ENCODE results near the gene CTR9. TPM values are rescaled to one million over a fixed set of nuclear protein-coding genes. Genes with fewer than 3 reads are reported as not detected.

The CTR9 gene
- polyA plus RNA-seq, 1 of the 3 experiments (the other 2 are of a cell fraction) = 10.1 TPM

- Histone ChIP-seq H3K9ac (no peak overlapping the region), H3K4me1 (ENCODE audit: control insufficient read depth in 1 of 2, insufficient read depth in 2 of 2, low read depth in 1 of 2, low read length in 1 of 2) (no peaks in the 10 kb centered on the region; a peak in 2 of 4 replicates), H3K27ac (ENCODE audit: low read depth in 2 of 2, low read length in 1 of 2) (no peak overlapping the region), H3K4me3 (ENCODE audit: low read depth in 2 of 2, low read length in 1 of 2) (no peak overlapping the region), H2AFZ (ENCODE audit: low read depth) (no peak overlapping the region), H3K9me3 (no peaks in the 10 kb centered on the region), H3F3A (replicated peaks; ENCODE audit: insufficient read depth) (peaks cover 2% of the 10 kb centered on the region), H3K79me2 (ENCODE audit: insufficient read depth) (no peaks in the 10 kb centered on the region), H3K4me2 (no peak overlapping the region), H3K9me2 (no peaks in the 10 kb centered on the region), H4K20me1 (ENCODE audit: insufficient read depth) (no peaks in the 10 kb centered on the region), H3K27me3 (ENCODE audit: insufficient read depth) (no peaks in the 10 kb centered on the region), H3K36me3 (replicated peaks in 1 of 2; ENCODE audit: control insufficient read depth in 1 of 2, insufficient read depth in 2 of 2, low read length in 1 of 2) (peaks cover 68 to 83% of the 10 kb centered on the region in 2 experiments)
- POLR2A ChIA-PET = no interaction called here
- no peak for TF ChIP-seq SIN3A (IDR thresholded peaks at IDR 0.05; ENCODE audit: borderline replicate concordance, low read depth, low read length)
- no peak for TF ChIP-seq EZH2phosphoT487 (IDR thresholded peaks at IDR 0.05; ENCODE audit: borderline replicate concordance, low read depth)
- TF ChIP-seq ZBTB33 (IDR thresholded peaks at IDR 0.05; ENCODE audit: borderline replicate concordance, low read depth) = no peak
- no peak for TF ChIP-seq GATA2 (CRISPR knock-in tag; IDR thresholded peaks at IDR 0.05)
- TF ChIP-seq MAX (IDR thresholded peaks at IDR 0.05; ENCODE audit: low read depth) = no peak
- no peak for TF ChIP-seq USF1 (IDR thresholded peaks at IDR 0.05; ENCODE audit: borderline replicate concordance, low read depth)
- no peak for TF ChIP-seq FOSL2 (IDR thresholded peaks at IDR 0.05; ENCODE audit: borderline replicate concordance, low read depth)
- no peak for TF ChIP-seq MXI1 (IDR thresholded peaks at IDR 0.05; ENCODE audit: low read depth, low read length)
- no peak for TF ChIP-seq RCOR1 (IDR thresholded peaks at IDR 0.05; ENCODE audit: low read length)
- TF ChIP-seq RXRA (IDR thresholded peaks at IDR 0.05; ENCODE audit: borderline replicate concordance, low read depth) = no peak
- no peak for TF ChIP-seq EP300 (IDR thresholded peaks at IDR 0.05; ENCODE audit: borderline replicate concordance in 1 of 2, low read depth in 1 of 2, low read length in 1 of 2)
- no peak for TF ChIP-seq MEF2A (IDR thresholded peaks at IDR 0.05; ENCODE audit: borderline replicate concordance, low read depth)
- TF ChIP-seq JUND (IDR thresholded peaks at IDR 0.05) = no peak
- no peak for TF ChIP-seq SMC3 (IDR thresholded peaks at IDR 0.05; ENCODE audit: low read depth, low read length)
- no peak for TF ChIP-seq TEAD4 (IDR thresholded peaks at IDR 0.05; ENCODE audit: borderline replicate concordance, insufficient read depth)
- no peak for TF ChIP-seq RAD21 (IDR thresholded peaks at IDR 0.05; ENCODE audit: low read length)
- TF ChIP-seq, protein P1, sequence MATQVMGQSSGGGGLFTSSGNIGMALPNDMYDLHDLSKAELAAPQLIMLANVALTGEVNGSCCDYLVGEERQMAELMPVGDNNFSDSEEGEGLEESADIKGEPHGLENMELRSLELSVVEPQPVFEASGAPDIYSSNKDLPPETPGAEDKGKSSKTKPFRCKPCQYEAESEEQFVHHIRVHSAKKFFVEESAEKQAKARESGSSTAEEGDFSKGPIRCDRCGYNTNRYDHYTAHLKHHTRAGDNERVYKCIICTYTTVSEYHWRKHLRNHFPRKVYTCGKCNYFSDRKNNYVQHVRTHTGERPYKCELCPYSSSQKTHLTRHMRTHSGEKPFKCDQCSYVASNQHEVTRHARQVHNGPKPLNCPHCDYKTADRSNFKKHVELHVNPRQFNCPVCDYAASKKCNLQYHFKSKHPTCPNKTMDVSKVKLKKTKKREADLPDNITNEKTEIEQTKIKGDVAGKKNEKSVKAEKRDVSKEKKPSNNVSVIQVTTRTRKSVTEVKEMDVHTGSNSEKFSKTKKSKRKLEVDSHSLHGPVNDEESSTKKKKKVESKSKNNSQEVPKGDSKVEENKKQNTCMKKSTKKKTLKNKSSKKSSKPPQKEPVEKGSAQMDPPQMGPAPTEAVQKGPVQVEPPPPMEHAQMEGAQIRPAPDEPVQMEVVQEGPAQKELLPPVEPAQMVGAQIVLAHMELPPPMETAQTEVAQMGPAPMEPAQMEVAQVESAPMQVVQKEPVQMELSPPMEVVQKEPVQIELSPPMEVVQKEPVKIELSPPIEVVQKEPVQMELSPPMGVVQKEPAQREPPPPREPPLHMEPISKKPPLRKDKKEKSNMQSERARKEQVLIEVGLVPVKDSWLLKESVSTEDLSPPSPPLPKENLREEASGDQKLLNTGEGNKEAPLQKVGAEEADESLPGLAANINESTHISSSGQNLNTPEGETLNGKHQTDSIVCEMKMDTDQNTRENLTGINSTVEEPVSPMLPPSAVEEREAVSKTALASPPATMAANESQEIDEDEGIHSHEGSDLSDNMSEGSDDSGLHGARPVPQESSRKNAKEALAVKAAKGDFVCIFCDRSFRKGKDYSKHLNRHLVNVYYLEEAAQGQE (IDR thresholded peaks at IDR 0.05; ENCODE audit: low read depth, low read length) = no peak
- TF ChIP-seq GABPA (IDR thresholded peaks at IDR 0.05; ENCODE audit: low read depth) = no peak
- no peak for TF ChIP-seq FOXJ3 (CRISPR knock-in tag; IDR thresholded peaks at IDR 0.05)
- no peak for TF ChIP-seq ELF1 (IDR thresholded peaks at IDR 0.05)
- CTCF ChIA-PET = interaction anchor here (1.6 to 2.7 kb wide), 2 partner anchors 10 to 32 kb away, joined by 6 to 8 read pairs; no protein-coding TSS in a partner anchor
- WGBS (ENCODE audit: low lambda C conversion rate) = 89% methylated on average over 6 of the region's 6 CpGs
- DNase-seq = no peak
These were observed 10.1 kb downstream of the CTR9 start for GRCh38 chr11:10761085-10761698.

Data from SK-N-SH (cell line).